Mesenchymal stem cell (in vitro differentiated cells and primary cell): ENCODE results near the gene OR8B8.

Experiments
- DNase-seq: peaks from one replicate; pipeline ENCODE4 v3.0.0-alpha.2; 2013
- H2AFZ ChIP-seq: one replicate; pipeline ENCODE4 v1.6.1; 2013; ENCODE audit warnings: low read depth, mild to moderate bottlenecking, control low read depth, inconsistent platforms, low read length, moderate library complexity
- H2AK5ac ChIP-seq: 2 replicates; pipeline ENCODE4 v1.6.1; 2013; ENCODE audit warnings: low read length, moderate library complexity, mild to moderate bottlenecking, inconsistent platforms; ENCODE audit not compliant: severe bottlenecking
- H2BK120ac ChIP-seq: one replicate; pipeline ENCODE4 v1.6.1; 2013; ENCODE audit warnings: low read depth, mild to moderate bottlenecking, inconsistent platforms, low read length, moderate library complexity
- H2BK12ac ChIP-seq, 2 experiments: one replicate each; pipeline ENCODE4 v1.6.1; 2013; ENCODE audit warnings: inconsistent platforms in 2 of 2, low read length in 2 of 2, mild to moderate bottlenecking in 2 of 2, moderate library complexity in 2 of 2, control low read depth in 1 of 2
- H2BK15ac ChIP-seq: one replicate; pipeline ENCODE4 v1.6.1; 2013; ENCODE audit warnings: mild to moderate bottlenecking, low read depth, inconsistent platforms; ENCODE audit not compliant: poor library complexity, severe bottlenecking
- H2BK5ac ChIP-seq: 2 replicates; pipeline ENCODE4 v1.6.1; 2013; ENCODE audit warnings: low read depth, mild to moderate bottlenecking, low read length, control low read depth, inconsistent platforms; ENCODE audit not compliant: poor library complexity, severe bottlenecking
- H3K14ac ChIP-seq, 2 experiments: one replicate each; pipeline ENCODE4 v1.6.1; 2013; ENCODE audit warnings: inconsistent platforms in 2 of 2, low read length in 2 of 2, control low read depth in 1 of 2, mild to moderate bottlenecking in 1 of 2, moderate library complexity in 1 of 2
- H3K18ac ChIP-seq, 2 experiments: one replicate each; pipeline ENCODE4 v1.6.1; 2013; ENCODE audit warnings: inconsistent platforms in 2 of 2, low read length in 2 of 2, control low read depth in 1 of 2, low read depth in 1 of 2, mild to moderate bottlenecking in 1 of 2
- H3K23ac ChIP-seq, 2 experiments: one replicate each; pipeline ENCODE4 v1.6.1; 2013; ENCODE audit warnings: inconsistent platforms in 2 of 2, low read length in 2 of 2, mild to moderate bottlenecking in 2 of 2, moderate library complexity in 2 of 2, control low read depth in 1 of 2
- H3K27ac ChIP-seq: 2 replicates; pipeline ENCODE4 v1.5.1; 2013; ENCODE audit warnings: mild to moderate bottlenecking, moderate library complexity, low read length, control low read depth, inconsistent platforms; ENCODE audit not compliant: poor library complexity, severe bottlenecking
- H3K27me3 ChIP-seq, 2 experiments: 2 replicates each; pipeline versions ENCODE4 v1.6.1 to v1.7.0; 2013; ENCODE audit warnings: low read length in 2 of 2, mild to moderate bottlenecking in 2 of 2, moderate library complexity in 2 of 2, control low read depth in 1 of 2, inconsistent platforms in 1 of 2; ENCODE audit not compliant: control insufficient read depth in 1 of 2, insufficient read depth in 1 of 2
- H3K36me3 ChIP-seq, 2 experiments: 2 replicates each; pipeline versions ENCODE4 v1.6.1 to v1.7.0; 2013; ENCODE audit warnings: low read length in 2 of 2, control low read depth in 1 of 2, inconsistent platforms in 1 of 2, low read depth in 1 of 2, mild to moderate bottlenecking in 1 of 2; ENCODE audit not compliant: insufficient read depth in 2 of 2, control insufficient read depth in 1 of 2
- H3K4ac ChIP-seq, 2 experiments: one replicate each; pipeline ENCODE4 v1.6.1; 2013; ENCODE audit warnings: inconsistent platforms in 2 of 2, low read length in 2 of 2, mild to moderate bottlenecking in 2 of 2, moderate library complexity in 2 of 2, control low read depth in 1 of 2, low read depth in 1 of 2
- H3K4me1 ChIP-seq: 2 replicates; pipeline ENCODE4 v1.6.1; 2013; ENCODE audit warnings: low read depth, low read length, control low read depth; ENCODE audit not compliant: control insufficient read depth, insufficient read depth
- H3K4me2 ChIP-seq: 2 replicates; pipeline ENCODE4 v1.6.1; 2013; ENCODE audit warnings: low read length, mild to moderate bottlenecking, inconsistent platforms; ENCODE audit not compliant: poor library complexity, severe bottlenecking
- H3K4me3 ChIP-seq, 2 experiments: 2 replicates each; pipeline versions ENCODE4 v1.5.1 to v1.7.0; 2013; ENCODE audit warnings: low read length in 2 of 2, mild to moderate bottlenecking in 2 of 2, control low read depth in 1 of 2, low read depth in 1 of 2; ENCODE audit not compliant: insufficient read depth in 1 of 2
- H3K79me1 ChIP-seq: replicated peaks from 2 replicates; pipeline ENCODE4 v1.6.1; 2013; ENCODE audit warnings: mild to moderate bottlenecking, control low read depth, low read length, inconsistent platforms; ENCODE audit not compliant: poor library complexity, severe bottlenecking
- H3K9ac ChIP-seq: 2 replicates; pipeline ENCODE4 v1.7.0; 2013; ENCODE audit warnings: mild to moderate bottlenecking, low read length, moderate library complexity
- H3K9me3 ChIP-seq: 2 replicates; pipeline ENCODE4 v1.7.0; 2013; ENCODE audit warnings: mild to moderate bottlenecking, low read length; ENCODE audit not compliant: control insufficient read depth
- H4K8ac ChIP-seq: one replicate; pipeline ENCODE4 v1.6.1; 2013; ENCODE audit warnings: inconsistent platforms, mild to moderate bottlenecking, low read length, moderate library complexity
- H4K91ac ChIP-seq: one replicate; pipeline ENCODE4 v1.6.1; 2013; ENCODE audit warnings: mild to moderate bottlenecking, low read length, inconsistent platforms
- WGBS: methylation state at CpG from one replicate; pipeline ENCODE4 v1.1.7; 2013; ENCODE audit warnings: mixed read lengths; 5-methylcytosine and 5-hydroxymethylcytosine counted together

OR8B8 gene

DNA sequence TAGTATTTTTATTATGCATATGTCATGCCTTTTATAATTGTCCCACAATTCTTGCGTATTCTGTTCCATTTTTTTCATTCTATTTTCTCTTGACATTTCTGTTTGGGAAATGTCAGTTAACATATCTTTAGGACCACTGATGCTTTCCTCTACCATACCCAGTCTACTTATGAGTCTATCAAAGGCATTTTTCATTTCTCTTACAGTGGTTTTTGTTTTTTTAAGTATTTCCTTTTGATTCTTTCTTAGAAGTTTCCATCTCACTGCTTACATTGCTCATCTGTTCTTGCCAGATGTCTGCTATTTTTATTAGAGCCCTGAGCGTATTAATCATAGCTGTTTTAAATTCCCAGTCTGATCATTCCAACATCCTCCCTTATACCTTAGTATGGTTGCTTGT, 29.3 kb upstream of the OR8B8 start:
- Histone ChIP-seq H2BK120ac (no peak overlapping the region), H2AFZ (no peak overlapping the region), H3K36me3 (no peaks in the 10 kb centered on the region), H2BK12ac (no peak overlapping the region), H3K4me2 (no peak overlapping the region), H4K8ac (no peak overlapping the region), H3K79me1 (no peaks in the 10 kb centered on the region), H3K9ac (no peak overlapping the region), H2BK5ac (no peak overlapping the region), H2AK5ac (no peak overlapping the region), H3K4me3 (no peak overlapping the region), H3K27me3 (peaks cover 0 to 5% of the 10 kb centered on the region in 2 experiments), H4K91ac (no peak overlapping the region), H3K27ac (no peak overlapping the region), H3K4ac (no peak overlapping the region), H3K9me3 (no peaks in the 10 kb centered on the region), H3K4me1 (no peaks in the 10 kb centered on the region), H3K18ac (no peak overlapping the region), H3K14ac (no peak overlapping the region), H3K23ac (no peak overlapping the region), H2BK15ac (no peak overlapping the region)
- no peak for DNase-seq
- WGBS: 100% methylated on average over 1 of the region's 2 CpGs

DNA sequence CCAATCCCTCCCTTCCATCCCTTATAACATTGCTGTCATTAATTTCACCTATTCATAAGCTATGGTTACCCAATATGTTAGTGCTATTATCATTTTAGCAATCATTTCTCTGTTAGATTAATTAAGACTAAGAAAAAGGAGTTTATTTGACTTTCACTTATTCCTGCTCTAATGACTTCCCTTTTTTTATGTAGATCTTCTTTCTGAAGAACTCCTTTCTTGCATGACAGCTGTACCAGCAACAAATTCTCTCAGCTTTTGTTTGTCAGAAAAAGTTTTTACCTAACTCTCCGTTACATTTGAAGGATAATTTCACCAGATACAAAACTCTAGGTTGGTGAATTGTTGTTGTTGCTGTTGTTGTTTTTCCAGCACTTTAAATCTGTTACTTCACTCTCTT, 28.6 kb upstream of the OR8B8 start:
- no peak overlapping the region for H2BK15ac ChIP-seq
- H3K36me3 ChIP-seq: no peaks in the 10 kb centered on the region
- H3K27me3 ChIP-seq: peaks cover 0 to 5% of the 10 kb centered on the region in 2 experiments
- WGBS: no CpG with 5 or more reads among the region's 1 CpG
- no peak overlapping the region for H2BK120ac ChIP-seq
- no peak overlapping the region for H3K4ac ChIP-seq
- H3K18ac ChIP-seq: no peak overlapping the region
- no peak overlapping the region for H3K4me2 ChIP-seq
- H2BK5ac ChIP-seq: no peak overlapping the region
- H2AFZ ChIP-seq: no peak overlapping the region
- H4K8ac ChIP-seq: no peak overlapping the region
- no peak overlapping the region for H3K27ac ChIP-seq
- no peak overlapping the region for H4K91ac ChIP-seq
- no peak overlapping the region for H3K4me3 ChIP-seq
- H3K23ac ChIP-seq: no peak overlapping the region
- no peaks in the 10 kb centered on the region for H3K4me1 ChIP-seq
- H2AK5ac ChIP-seq: no peak overlapping the region
- DNase-seq: no peak
- no peaks in the 10 kb centered on the region for H3K9me3 ChIP-seq
- no peaks in the 10 kb centered on the region for H3K79me1 ChIP-seq
- H2BK12ac ChIP-seq: no peak overlapping the region
- no peak overlapping the region for H3K9ac ChIP-seq
- no peak overlapping the region for H3K14ac ChIP-seq

DNA sequence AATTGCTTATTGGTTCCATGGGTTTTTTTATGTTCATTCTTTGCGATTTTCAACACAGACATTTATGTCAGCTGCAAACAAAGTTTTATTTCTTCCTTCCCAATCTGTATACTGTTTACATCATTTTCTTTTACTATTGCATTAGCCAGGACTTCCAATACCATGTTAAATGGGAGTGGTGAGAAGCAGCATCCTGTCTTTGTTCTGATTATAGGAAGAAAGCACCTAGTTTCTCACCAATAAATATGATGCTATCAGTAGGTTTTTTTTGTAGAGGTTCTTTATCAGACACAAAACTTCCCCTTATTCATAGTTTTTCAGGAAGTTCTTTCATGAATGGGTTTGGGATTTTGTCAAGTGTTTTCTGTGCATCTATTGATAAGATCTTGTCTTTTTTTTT, 28.0 kb upstream of the OR8B8 start:
- Histone ChIP-seq H3K27ac (no peak overlapping the region), H3K27me3 (peaks cover 0 to 5% of the 10 kb centered on the region in 2 experiments), H3K36me3 (no peaks in the 10 kb centered on the region), H2AK5ac (no peak overlapping the region), H3K4me1 (no peaks in the 10 kb centered on the region), H3K4me2 (no peak overlapping the region), H2BK12ac (no peak overlapping the region), H3K79me1 (no peaks in the 10 kb centered on the region), H3K4ac (no peak overlapping the region), H2BK120ac (no peak overlapping the region), H3K14ac (no peak overlapping the region), H3K9me3 (no peaks in the 10 kb centered on the region), H2AFZ (no peak overlapping the region), H2BK15ac (no peak overlapping the region), H3K18ac (no peak overlapping the region), H3K23ac (no peak overlapping the region), H3K4me3 (no peak overlapping the region), H4K91ac (no peak overlapping the region), H3K9ac (no peak overlapping the region), H2BK5ac (no peak overlapping the region), H4K8ac (no peak overlapping the region)
- DNase-seq: no peak
- WGBS: no CpG with 5 or more reads among the region's 1 CpG

DNA sequence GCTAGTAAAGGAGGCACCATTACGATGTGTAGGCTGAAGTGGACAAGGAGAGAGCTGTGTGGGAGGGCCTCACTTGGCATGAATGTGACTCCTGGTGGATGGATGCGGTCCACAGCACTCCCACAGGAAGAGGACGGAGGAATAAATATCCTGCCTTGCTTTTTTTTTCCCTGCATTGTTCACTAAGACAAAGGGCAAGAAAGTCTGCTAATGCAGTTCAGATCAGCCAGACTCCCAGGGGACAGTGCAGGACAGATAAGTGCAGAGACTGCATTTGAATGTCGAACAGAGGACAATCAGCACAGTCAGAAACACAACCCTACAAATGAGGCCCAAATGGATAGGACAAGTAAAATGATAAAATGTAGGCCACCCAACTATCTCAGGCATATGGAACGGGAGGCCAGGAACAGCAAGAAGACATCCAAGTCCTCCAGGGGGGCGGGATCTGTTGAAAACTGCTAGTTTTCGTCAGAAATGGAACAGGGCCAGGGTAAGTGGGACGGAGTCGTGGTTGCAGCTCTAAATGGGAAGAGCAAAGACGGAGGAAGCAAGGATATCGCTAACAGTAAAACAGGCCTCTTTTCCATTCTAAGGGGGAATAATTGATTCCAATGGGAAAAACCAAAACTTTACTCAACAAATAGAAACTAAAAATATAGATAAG, 25.2 kb upstream of the OR8B8 start:
- H3K14ac ChIP-seq: no peak overlapping the region
- H3K18ac ChIP-seq: no peak overlapping the region
- no peak overlapping the region for H2BK15ac ChIP-seq
- 85% methylated on average over 10 of the region's 11 CpGs for WGBS
- H3K9ac ChIP-seq: no peak overlapping the region
- no peak overlapping the region for H2BK120ac ChIP-seq
- no peak overlapping the region for H2BK5ac ChIP-seq
- H3K27ac ChIP-seq: no peak overlapping the region
- H2AFZ ChIP-seq: no peak overlapping the region
- peak overlapping the region in 1 of 2 experiments; percentile 11 for H3K4me3 ChIP-seq
- H3K79me1 ChIP-seq: no peaks in the 10 kb centered on the region
- H2AK5ac ChIP-seq: no peak overlapping the region
- H3K4me1 ChIP-seq: no peaks in the 10 kb centered on the region
- no peak overlapping the region for H4K91ac ChIP-seq
- no peaks in the 10 kb centered on the region for H3K9me3 ChIP-seq
- H4K8ac ChIP-seq: no peak overlapping the region
- no peak for DNase-seq
- H3K23ac ChIP-seq: no peak overlapping the region
- no peak overlapping the region for H3K4me2 ChIP-seq
- H2BK12ac ChIP-seq: no peak overlapping the region
- no peaks in the 10 kb centered on the region for H3K27me3 ChIP-seq
- H3K36me3 ChIP-seq: no peaks in the 10 kb centered on the region
- no peak overlapping the region for H3K4ac ChIP-seq
